ENCODE data around the gene NEDD4L. TPM values are rescaled to one million over a fixed set of nuclear protein-coding genes. Genes with fewer than 3 reads are reported as not detected.

NEDD4L gene
- polyA plus RNA-seq, 1 donor (not counting 4 experiments of a cell fraction or from before 2014, with no cell fraction given): 52.6 TPM

- dilution Hi-C loops (cut with MboI; ENCODE audit: extremely low pct_ligation_motif_present, low sequenced_read_pairs): no loop called here
- H3K79me2 ChIP-seq (ENCODE audit: control insufficient read depth, insufficient read depth, low read length): peaks cover 37% of the 10 kb centered on the region
- H3K36me3 ChIP-seq (ENCODE audit: control insufficient read depth in 2 of 2, extremely low read depth in 1 of 2, insufficient read depth in 2 of 2, low read length in 2 of 2): peaks cover 21% of the 10 kb centered on the region in 2 experiments
- peak overlapping the region; percentile 20 for H3K4me2 ChIP-seq (ENCODE audit: control insufficient read depth, extremely low read depth, insufficient read depth, low read depth, low read length)
- H4K20me1 ChIP-seq (ENCODE audit: control insufficient read depth, extremely low read depth, insufficient read depth, low read length): no peaks in the 10 kb centered on the region
- no peaks in the 10 kb centered on the region for H3K9me3 ChIP-seq (ENCODE audit: control insufficient read depth, low read depth, low read length)
- H3K9ac ChIP-seq (ENCODE audit: control insufficient read depth, extremely low read depth, insufficient read depth, low read length): no peak overlapping the region
- peak; percentile 94 for FAIRE-seq
- no peaks in the 10 kb centered on the region for H3K27me3 ChIP-seq (ENCODE audit: control insufficient read depth, extremely low read depth, insufficient read depth, low read length)
- H2AFZ ChIP-seq (ENCODE audit: control insufficient read depth, low read length): no peak overlapping the region
- DNase-seq (ENCODE audit: low read depth, low spot score): no peak
- peak; percentile 19 to 67 (median 59) for TF ChIP-seq CTCF (optimal IDR thresholded peaks at IDR 0.05 in 1 of 3, IDR thresholded peaks at IDR 0.05 in 1 of 3, conservative IDR thresholded peaks at IDR 0.05 in 1 of 3; ENCODE audit: extremely low read depth in 1 of 3, insufficient read depth in 2 of 3, low read length in 3 of 3)
- TF ChIP-seq EZH2 (IDR thresholded peaks at IDR 0.05; ENCODE audit: low read length): no peak
- no peak overlapping the region for H3K4me3 ChIP-seq (ENCODE audit: control insufficient read depth in 2 of 3, extremely low read depth in 1 of 3, insufficient read depth in 2 of 3, low read depth in 1 of 3, low read length in 3 of 3)
- no peaks in the 10 kb centered on the region for H3K9me1 ChIP-seq (ENCODE audit: control insufficient read depth, extremely low read depth, insufficient read depth, low read length)
- H3K4me1 ChIP-seq (ENCODE audit: control insufficient read depth, extremely low read depth, insufficient read depth, low read length): peaks cover 12% of the 10 kb centered on the region
- H3K27ac ChIP-seq (ENCODE audit: control insufficient read depth, insufficient read depth, low read length): peak overlapping the region; percentile 56
Measured at GRCh38 chr18:58321986-58322385, 278.0 kb downstream of the NEDD4L start.

GRCh38 chr18:58322464-58322863, 278.4 kb downstream of the NEDD4L start:
- Histone ChIP-seq H3K79me2 (ENCODE audit: control insufficient read depth, insufficient read depth, low read length) (peaks cover 33% of the 10 kb centered on the region), H3K9ac (ENCODE audit: control insufficient read depth, extremely low read depth, insufficient read depth, low read length) (no peak overlapping the region), H3K27me3 (ENCODE audit: control insufficient read depth, extremely low read depth, insufficient read depth, low read length) (no peaks in the 10 kb centered on the region), H3K36me3 (ENCODE audit: control insufficient read depth in 2 of 2, extremely low read depth in 1 of 2, insufficient read depth in 2 of 2, low read length in 2 of 2) (peaks cover 21% of the 10 kb centered on the region in 2 experiments), H3K4me2 (ENCODE audit: control insufficient read depth, extremely low read depth, insufficient read depth, low read depth, low read length) (no peak overlapping the region), H2AFZ (ENCODE audit: control insufficient read depth, low read length) (no peak overlapping the region), H3K4me1 (ENCODE audit: control insufficient read depth, extremely low read depth, insufficient read depth, low read length) (peaks cover 12% of the 10 kb centered on the region), H3K4me3 (ENCODE audit: control insufficient read depth in 2 of 3, extremely low read depth in 1 of 3, insufficient read depth in 2 of 3, low read depth in 1 of 3, low read length in 3 of 3) (no peak overlapping the region), H3K9me3 (ENCODE audit: control insufficient read depth, low read depth, low read length) (no peaks in the 10 kb centered on the region), H3K9me1 (ENCODE audit: control insufficient read depth, extremely low read depth, insufficient read depth, low read length) (no peaks in the 10 kb centered on the region), H4K20me1 (ENCODE audit: control insufficient read depth, extremely low read depth, insufficient read depth, low read length) (no peaks in the 10 kb centered on the region), H3K27ac (ENCODE audit: control insufficient read depth, insufficient read depth, low read length) (no peak overlapping the region)
- dilution Hi-C loops (cut with MboI; ENCODE audit: extremely low pct_ligation_motif_present, low sequenced_read_pairs): no loop called here
- no peak for TF ChIP-seq CTCF (optimal IDR thresholded peaks at IDR 0.05 in 1 of 3, IDR thresholded peaks at IDR 0.05 in 1 of 3, conservative IDR thresholded peaks at IDR 0.05 in 1 of 3; ENCODE audit: extremely low read depth in 1 of 3, insufficient read depth in 2 of 3, low read length in 3 of 3)
- DNase-seq (ENCODE audit: low read depth, low spot score): no peak
- no peak for FAIRE-seq

All from keratinocyte (primary cell).